Activated CD4-positive, alpha-beta T cell treated with anti-CD3 and anti-CD28 coated beads, Interleukin-2, amount 50 U/mL, for 48 hours (primary cell): ENCODE measurements around the gene EFCAB12.

Experiments
- DNase-seq, 2 experiments: peaks; one replicate each; pipeline ENCODE4 v3.0.0-alpha.2; 2020

The EFCAB12 gene

DNA sequence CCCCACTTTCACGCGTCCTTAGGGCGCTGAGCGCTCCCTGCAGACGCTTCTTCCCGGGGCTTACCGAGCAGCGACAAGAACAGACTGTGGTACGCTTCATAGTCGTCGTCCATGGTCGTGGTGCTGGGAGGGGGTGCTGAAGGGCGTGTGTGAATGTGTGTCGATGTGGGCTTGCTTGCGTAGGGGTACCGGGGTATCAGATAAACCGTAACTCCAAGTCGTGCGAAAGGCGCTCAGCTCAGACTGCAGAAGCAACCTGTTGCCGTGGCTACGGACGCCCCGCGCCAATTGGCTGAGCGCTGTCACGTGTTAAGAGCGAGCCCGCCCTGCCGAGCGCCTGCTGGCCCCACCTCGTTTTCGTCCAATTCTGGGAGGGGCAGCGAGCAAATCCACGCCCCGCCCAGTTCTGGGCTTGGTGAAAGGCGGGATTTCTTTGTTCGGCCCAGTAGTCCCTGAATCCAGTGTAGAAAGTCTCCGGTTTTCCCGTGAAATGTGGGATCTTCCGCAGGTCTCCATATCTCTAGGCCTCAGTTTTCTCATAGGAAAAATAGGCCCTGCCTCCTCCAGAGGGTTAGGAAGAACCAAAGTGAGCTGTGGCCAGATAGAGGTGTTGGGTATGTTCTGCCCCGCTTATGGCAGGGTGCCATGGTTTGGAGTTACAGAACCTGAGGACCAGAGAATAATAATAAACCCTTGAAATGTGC is at the start of gene EFCAB12:
EFCAB12 (minus strand) TSS at position 261 of the 704 bp plus-strand sequence; CDS start at position 113, 148 bp downstream.
- DNase-seq, result peak; percentile 89 to 91

DNA sequence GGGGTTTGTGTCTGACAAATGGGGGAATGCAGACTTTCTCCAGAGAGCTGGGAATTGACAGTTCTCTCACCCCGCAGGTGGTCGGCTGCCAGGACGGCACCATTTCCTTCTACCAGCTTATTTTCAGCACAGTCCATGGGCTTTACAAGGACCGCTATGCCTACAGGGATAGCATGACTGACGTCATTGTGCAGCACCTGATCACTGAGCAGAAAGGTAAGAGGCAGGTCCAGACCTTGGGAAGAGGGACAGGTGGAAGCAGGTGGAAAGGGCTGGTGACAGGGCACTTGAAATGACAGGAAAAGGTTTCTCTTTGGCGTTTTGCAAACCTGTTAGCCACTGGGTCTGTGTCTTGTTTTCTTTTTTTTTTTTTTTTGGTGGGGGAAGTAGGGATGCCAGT is 48.1 kb upstream of the EFCAB12 start:
- no peak for DNase-seq

GRCh38 chr3:129475863-129476262 is 47.4 kb upstream of the EFCAB12 start:
- DNase-seq, result no peak

- DNase-seq, result no peak
Observed at GRCh38 chr3:129474984-129475804, 46.8 kb upstream of the EFCAB12 start.

DNA sequence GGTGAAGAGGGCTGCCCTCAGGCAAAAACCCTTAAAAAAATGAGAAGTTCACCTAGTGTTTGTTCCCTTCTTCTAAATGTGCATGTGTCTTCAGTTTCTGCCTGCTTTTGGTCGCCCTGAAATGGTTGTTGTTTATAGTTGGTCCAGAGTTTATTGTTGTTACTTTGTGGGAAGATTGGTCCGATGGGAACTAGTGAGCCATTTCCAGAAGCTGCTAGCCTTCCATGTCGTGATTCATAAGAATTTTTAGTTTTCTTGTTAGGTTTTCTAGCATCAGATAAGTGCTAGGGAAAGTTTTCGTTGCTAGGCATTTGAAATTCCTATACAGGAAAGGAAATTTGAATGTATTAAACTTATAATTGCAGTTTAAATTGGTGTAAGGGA is 45.3 kb upstream of the EFCAB12 start:
- DNase-seq, result no peak

DNA sequence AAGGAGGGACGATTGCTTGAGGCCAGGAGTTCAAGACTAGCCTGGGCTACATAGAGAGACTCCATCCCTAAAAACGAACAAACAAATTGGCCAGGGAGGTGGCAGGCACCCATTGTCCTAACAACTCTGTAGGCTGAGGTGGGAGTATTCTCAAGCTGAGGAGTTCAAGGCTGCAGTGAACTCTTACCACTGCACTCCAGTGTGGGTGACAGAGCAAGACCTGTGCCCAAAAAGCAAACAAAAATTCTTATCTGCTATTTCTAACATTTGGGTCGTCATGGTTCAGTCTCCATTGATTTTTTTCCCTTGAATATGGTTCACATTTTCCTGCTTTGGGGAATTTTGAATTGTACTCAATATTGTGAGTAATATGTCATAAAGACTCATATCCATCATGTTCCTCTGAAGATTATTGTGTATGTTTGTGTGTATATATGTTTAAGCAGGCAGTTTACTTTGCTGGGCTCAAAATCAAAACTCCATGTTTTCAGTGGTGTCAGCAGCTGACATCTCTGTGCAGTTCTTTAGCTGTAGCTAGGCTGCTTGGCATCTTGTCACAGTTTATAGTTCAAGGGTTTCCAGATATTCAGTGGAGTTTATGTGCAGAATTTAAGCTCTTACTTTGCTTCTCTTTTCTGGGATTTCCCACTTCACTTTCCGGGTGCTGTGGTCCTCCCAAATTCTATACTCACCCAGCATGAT is 44.8 kb upstream of the EFCAB12 start:
- DNase-seq, result no peak

DNA sequence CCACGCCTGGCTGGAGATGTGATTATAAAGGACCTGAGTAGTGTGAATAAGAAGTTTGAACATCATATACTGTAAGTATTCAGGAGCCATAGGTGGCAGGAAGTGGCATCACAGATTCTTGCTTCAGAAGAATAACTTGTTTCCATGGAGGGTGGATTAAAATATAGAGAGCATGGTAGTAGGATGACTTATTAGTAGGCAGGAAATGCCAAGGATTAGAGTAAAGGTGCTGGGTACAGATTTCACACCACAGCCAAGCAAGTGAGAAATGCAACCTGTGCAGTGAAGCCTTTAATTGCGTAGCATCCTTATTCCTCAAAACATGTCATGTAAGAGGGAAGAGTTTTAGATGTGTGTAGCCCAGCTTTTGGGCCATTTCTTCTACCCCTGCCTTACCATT is 42.4 kb upstream of the EFCAB12 start:
- no peak for DNase-seq

DNA sequence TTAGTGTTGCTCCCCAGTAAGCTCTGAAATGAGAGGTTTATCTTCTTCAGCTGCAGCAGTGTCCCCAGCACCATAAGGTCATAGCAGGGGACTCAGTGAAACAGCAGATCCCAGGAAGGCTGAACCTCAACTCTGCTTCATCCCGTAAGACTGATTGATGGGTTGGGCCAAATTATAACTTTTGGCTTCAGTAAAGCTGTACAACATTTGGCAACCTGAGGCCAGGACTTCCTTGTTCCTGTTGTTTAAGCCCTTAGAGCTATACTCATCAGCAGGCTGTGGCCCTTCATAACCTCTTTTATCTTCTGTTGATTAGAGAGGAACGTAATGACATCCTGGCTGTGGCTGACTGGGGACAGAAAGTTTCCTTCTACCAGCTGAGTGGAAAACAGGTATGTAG is 40.6 kb upstream of the EFCAB12 start:
- no peak for DNase-seq

DNA sequence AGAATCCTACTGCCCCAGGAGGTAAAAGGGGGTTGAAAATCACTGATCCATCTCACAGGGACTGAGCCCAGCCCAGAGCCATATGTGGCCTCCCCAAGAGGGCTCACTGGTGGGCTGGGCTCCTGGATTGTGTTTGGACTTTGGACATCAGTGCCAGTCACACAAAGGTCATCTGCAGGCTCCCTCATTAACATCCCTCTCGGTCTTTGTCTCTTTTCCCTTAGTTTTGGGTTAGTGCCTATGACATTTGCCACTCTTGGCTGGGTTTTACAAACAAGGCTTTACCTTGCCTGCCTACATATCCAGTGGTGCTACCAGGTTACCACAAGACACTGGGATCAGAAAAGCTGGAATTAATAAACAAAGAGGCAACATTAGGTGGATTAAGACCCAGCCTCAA is 39.5 kb upstream of the EFCAB12 start:
- DNase-seq, result no peak

DNA sequence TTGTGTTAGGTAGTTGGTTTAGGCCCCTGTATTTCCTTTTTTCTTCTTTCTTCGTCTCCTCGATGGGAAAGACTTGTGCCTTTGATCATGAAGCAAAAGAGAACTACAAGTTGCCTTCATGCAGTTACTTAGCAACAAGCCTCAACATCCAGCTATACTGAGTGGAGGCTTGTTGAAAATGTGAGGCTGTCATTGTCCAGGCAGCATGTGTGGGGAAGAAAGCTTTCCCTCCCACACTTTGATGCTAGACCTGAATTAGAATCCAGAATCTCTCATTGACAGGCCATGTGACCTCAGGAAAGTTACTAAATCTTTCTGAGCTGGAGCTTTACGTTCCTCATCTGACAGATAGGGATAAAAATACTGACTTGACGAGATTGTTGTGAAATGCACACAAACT is 35.3 kb upstream of the EFCAB12 start:
- no peak for DNase-seq

GRCh38 chr3:129463094-129463493 is 34.7 kb upstream of the EFCAB12 start:
- no peak for DNase-seq

GRCh38 chr3:129462361-129462968 is 34.0 kb upstream of the EFCAB12 start:
- DNase-seq, result no peak

GRCh38 chr3:129461461-129462146 is 33.2 kb upstream of the EFCAB12 start:
- no peak for DNase-seq

- DNase-seq, result no peak
Observed at GRCh38 chr3:129461022-129461421, 32.6 kb upstream of the EFCAB12 start.

- no peak for DNase-seq
Observed at GRCh38 chr3:129460572-129460971, 32.1 kb upstream of the EFCAB12 start.

DNA sequence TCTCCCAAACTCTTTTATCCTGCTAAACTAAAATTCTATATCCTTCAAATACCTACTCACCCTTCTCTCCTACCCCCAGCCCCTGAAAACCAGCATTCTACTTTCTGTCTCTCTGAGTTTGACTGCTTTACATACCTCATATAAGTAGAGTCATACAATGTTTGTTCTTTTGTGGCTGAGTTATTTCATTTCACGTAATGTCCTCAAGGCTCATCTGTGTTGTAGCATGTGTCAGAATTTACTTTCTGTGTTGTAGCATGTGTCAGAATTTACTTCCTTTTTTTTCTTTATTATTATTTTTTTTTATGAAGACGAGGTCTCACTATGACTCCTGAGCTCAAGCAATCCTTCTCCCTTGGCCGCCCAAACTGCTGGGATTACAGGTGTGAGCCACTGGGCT is 31.7 kb upstream of the EFCAB12 start:
- no peak for DNase-seq

DNA sequence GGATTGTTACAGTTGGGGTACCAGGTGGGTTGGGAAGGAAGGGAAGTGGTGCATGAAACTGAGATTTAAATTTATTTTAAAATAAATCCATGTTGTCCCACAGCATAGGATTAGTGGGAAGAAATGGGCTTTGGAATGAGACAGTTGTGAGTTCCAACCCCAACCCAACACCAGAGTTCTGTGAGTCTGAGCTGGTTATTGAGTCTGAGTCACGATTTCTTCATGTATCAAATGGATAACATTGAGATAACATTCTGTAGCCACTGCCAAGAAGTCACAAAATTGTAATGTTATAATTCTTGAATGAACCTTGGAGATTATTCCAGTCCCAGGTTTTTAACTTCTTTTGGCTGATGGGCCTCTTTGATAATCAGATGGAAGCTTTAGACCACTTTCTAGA is 25.3 kb upstream of the EFCAB12 start:
- DNase-seq, result no peak

DNA sequence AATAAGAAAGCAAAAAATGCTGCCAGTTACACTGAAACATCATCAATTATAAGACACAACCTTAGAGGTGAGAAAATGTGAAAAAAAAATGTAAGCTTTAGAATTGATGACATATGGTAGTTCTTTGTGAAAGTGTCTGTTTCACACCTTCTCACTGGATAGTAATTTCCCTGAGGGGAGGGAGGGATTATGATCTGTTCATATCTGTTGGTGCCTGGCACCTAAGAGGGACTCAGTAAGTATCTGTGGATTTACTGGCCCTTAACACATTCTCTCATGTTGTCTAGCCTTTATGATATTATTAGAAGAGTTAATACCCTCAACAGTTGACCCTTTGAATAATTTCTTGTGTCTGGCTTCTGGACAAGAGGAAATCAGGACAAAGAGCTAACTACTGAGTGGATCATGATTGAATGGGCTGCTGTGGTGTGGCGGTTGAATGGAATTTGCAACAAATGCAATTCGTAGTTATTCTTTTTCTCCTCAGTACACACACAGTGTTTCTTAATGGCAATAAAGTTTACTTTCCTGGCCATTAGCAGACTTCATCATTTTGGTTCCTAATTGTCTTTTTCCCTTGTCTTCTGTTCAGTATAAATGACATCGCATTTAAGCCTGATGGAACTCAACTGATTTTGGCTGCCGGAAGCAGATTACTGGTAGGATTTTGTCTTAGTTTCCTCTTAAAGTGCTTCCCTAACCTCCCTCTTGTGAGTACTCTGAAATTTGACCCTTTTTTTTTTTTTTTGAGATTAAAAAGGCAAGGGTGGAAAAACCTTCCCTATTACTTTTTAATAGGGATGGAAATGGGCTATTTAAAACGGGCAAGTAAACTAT is 21.1 kb upstream of the EFCAB12 start:
- DNase-seq, result no peak

- no peak for DNase-seq
Observed at GRCh38 chr3:129448186-129448895, 19.9 kb upstream of the EFCAB12 start.

- no peak for DNase-seq
Observed at GRCh38 chr3:129446926-129447325, 18.5 kb upstream of the EFCAB12 start.

DNA sequence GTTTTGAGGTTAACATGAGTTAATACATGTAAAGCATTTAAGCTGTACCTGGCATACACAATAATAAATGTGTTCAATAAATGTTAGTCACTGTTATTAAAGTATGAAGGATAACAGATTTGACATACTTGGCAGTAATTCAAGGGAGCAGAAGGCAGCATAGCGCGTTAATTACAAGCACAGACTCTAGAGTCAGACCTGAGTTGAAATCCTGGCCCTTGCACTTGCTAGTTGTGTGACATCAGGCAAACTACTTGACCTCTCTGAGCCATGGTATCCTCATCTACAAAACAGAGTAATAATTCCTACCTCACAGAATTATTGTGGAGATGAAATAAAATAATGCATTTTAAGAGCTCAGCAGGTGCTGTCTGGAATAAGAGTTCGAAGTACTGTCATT is 17.0 kb upstream of the EFCAB12 start:
- DNase-seq, result no peak
